IgD-negative memory B cell (primary cell): ENCODE data around the gene VAT1. TPM values are rescaled to one million over a fixed set of nuclear protein-coding genes. Genes with fewer than 3 reads are reported as not detected.
"Not testable (repeated sequence)": the region's sequence is repeated elsewhere in the genome, so short reads cannot be mapped to it uniquely, and the experiment has no call there.

Experiments
- H3K27ac Mint-ChIP-seq, 3 donors: one replicate each; pipeline ENCODE4 v1.8.0; 2020 to 2022; ENCODE audit warnings: mild to moderate bottlenecking in 3 of 3, mixed read lengths in 3 of 3, moderate library complexity in 1 of 3
- H3K27me3 Mint-ChIP-seq: one replicate; pipeline ENCODE4 v1.8.0; 2021; ENCODE audit warnings: mixed read lengths
- H3K36me3 Mint-ChIP-seq: one replicate; pipeline ENCODE4 v1.8.0; 2020; ENCODE audit warnings: mild to moderate bottlenecking, mixed read lengths
- H3K4me1 Mint-ChIP-seq, 3 donors: one replicate each; pipeline ENCODE4 v1.8.0; 2020 to 2022; ENCODE audit warnings: mixed read lengths in 3 of 3, mild to moderate bottlenecking in 1 of 3
- H3K4me3 Mint-ChIP-seq, 4 donors: one replicate each; pipeline ENCODE4 v1.8.0; 2020 to 2022; ENCODE audit warnings: mild to moderate bottlenecking in 4 of 4, mixed read lengths in 4 of 4, moderate library complexity in 3 of 4
- H3K9me3 Mint-ChIP-seq, 3 donors: one replicate each; pipeline ENCODE4 v1.8.0; 2020 to 2021; ENCODE audit warnings: mixed read lengths in 3 of 3, mild to moderate bottlenecking in 1 of 3
- polyA plus RNA-seq: library from polyadenylated mRNA; unstranded; fragments of 300-500 nt; fragmentation: Illumina TruSeq; gene quantifications from one replicate; pipeline ENCODE4 v1.2.3, GENCODE V29; 2021

Gene VAT1
- polyA plus RNA-seq, 1 donor from 2014 or later = 47.6 TPM

GRCh38 chr17:43000894-43001293, 21.3 kb downstream of the VAT1 start:
- Mint-ChIP-seq H3K4me3 (peak overlapping the region in 1 of 4 donors; percentile 41), H3K4me1 (peaks cover 6 to 18% (median 7%) of the 10 kb centered on the region in 3 donors)
- H3K36me3 Mint-ChIP-seq, H3K27ac Mint-ChIP-seq, H3K9me3 Mint-ChIP-seq, H3K27me3 Mint-ChIP-seq: not testable (repeated sequence)

GRCh38 chr17:42999003-42999525, 23.1 kb downstream of the VAT1 start:
- no peaks in the 10 kb centered on the region for H3K9me3 Mint-ChIP-seq
- peak overlapping the region; percentile 84 to 96 (median 96) for H3K4me3 Mint-ChIP-seq
- H3K27ac Mint-ChIP-seq = peak overlapping the region; percentile 89 to 99 (median 98)
- H3K36me3 Mint-ChIP-seq = no peaks in the 10 kb centered on the region
- H3K27me3 Mint-ChIP-seq = no peaks in the 10 kb centered on the region
- H3K4me1 Mint-ChIP-seq = peaks cover 6 to 19% (median 7%) of the 10 kb centered on the region in 3 donors

GRCh38 chr17:42997984-42998938, 23.9 kb downstream of the VAT1 start, which contains the start of gene RPL27:
RPL27 (plus strand) TSS chr17:42998419; CDS start chr17:42998751, 332 bp downstream.
- Mint-ChIP-seq H3K27ac (peak within 1 kb of the TSS; percentile 89 to 99 (median 98)), H3K9me3 (no peaks in the 10 kb centered on the region), H3K4me1 (peaks cover 6 to 19% (median 7%) of the 10 kb centered on the region in 3 donors), H3K4me3 (peak within 1 kb of the TSS; percentile 84 to 96 (median 96)), H3K27me3 (no peaks in the 10 kb centered on the region), H3K36me3 (no peaks in the 10 kb centered on the region)

- H3K4me1 Mint-ChIP-seq = peaks cover 6 to 19% (median 7%) of the 10 kb centered on the region in 3 donors
- no peaks in the 10 kb centered on the region for H3K36me3 Mint-ChIP-seq
- H3K4me3 Mint-ChIP-seq = peak overlapping the region; percentile 84 to 96 (median 96)
- no peaks in the 10 kb centered on the region for H3K27me3 Mint-ChIP-seq
- H3K9me3 Mint-ChIP-seq = no peaks in the 10 kb centered on the region
- peak overlapping the region; percentile 25 to 99 (median 89) for H3K27ac Mint-ChIP-seq
These were observed 24.7 kb downstream of the VAT1 start for GRCh38 chr17:42997390-42997983.

GRCh38 chr17:42993913-42994312, 28.3 kb downstream of the VAT1 start:
- H3K27me3 Mint-ChIP-seq, H3K9me3 Mint-ChIP-seq, H3K4me3 Mint-ChIP-seq, H3K27ac Mint-ChIP-seq, H3K36me3 Mint-ChIP-seq: not testable (repeated sequence)
- peaks cover 7 to 15% (median 10%) of the 10 kb centered on the region in 3 donors for H3K4me1 Mint-ChIP-seq

- Mint-ChIP-seq H3K36me3 (peaks cover 2% of the 10 kb centered on the region), H3K9me3 (no peaks in the 10 kb centered on the region), H3K4me1 (peaks cover 3 to 12% (median 6%) of the 10 kb centered on the region in 3 donors), H3K27me3 (no peaks in the 10 kb centered on the region), H3K4me3 (no peak overlapping the region), H3K27ac (no peak overlapping the region)
These were observed 29.3 kb downstream of the VAT1 start for GRCh38 chr17:42992872-42993271.

- H3K27ac Mint-ChIP-seq = no peak overlapping the region
- peaks cover 4% of the 10 kb centered on the region for H3K36me3 Mint-ChIP-seq
- no peaks in the 10 kb centered on the region for H3K9me3 Mint-ChIP-seq
- H3K4me1 Mint-ChIP-seq = peaks cover 0 to 8% (median 5%) of the 10 kb centered on the region in 3 donors
- H3K4me3 Mint-ChIP-seq = no peak overlapping the region
- H3K27me3 Mint-ChIP-seq = no peaks in the 10 kb centered on the region
These were observed 30.7 kb downstream of the VAT1 start for GRCh38 chr17:42991471-42991870.

GRCh38 chr17:42989726-42990652, 32.2 kb downstream of the VAT1 start:
- Mint-ChIP-seq H3K4me1 (peaks cover 5 to 17% (median 15%) of the 10 kb centered on the region in 3 donors), H3K4me3 (no peak overlapping the region), H3K36me3 (peaks cover 6% of the 10 kb centered on the region), H3K27me3 (no peaks in the 10 kb centered on the region), H3K27ac (no peak overlapping the region), H3K9me3 (no peaks in the 10 kb centered on the region)

GRCh38 chr17:42989141-42989540, 33.0 kb downstream of the VAT1 start:
- Mint-ChIP-seq H3K27ac (no peak overlapping the region), H3K4me1 (peaks cover 6 to 23% (median 21%) of the 10 kb centered on the region in 3 donors), H3K4me3 (no peak overlapping the region), H3K27me3 (no peaks in the 10 kb centered on the region), H3K9me3 (no peaks in the 10 kb centered on the region), H3K36me3 (peaks cover 6% of the 10 kb centered on the region)

- Mint-ChIP-seq H3K27me3 (no peaks in the 10 kb centered on the region), H3K4me3 (peak overlapping the region; percentile 73 to 90 (median 83))
These were observed 37.0 kb downstream of the VAT1 start for GRCh38 chr17:42985225-42985624.

GRCh38 chr17:42982266-42982665, 39.9 kb downstream of the VAT1 start:
- Mint-ChIP-seq H3K36me3 (peaks cover 3% of the 10 kb centered on the region), H3K27ac (peak overlapping the region in 2 of 3 donors; percentile 67 to 86), H3K9me3 (no peaks in the 10 kb centered on the region), H3K4me3 (peak overlapping the region; percentile 33 to 92 (median 76)), H3K27me3 (no peaks in the 10 kb centered on the region), H3K4me1 (peaks cover 22 to 37% (median 35%) of the 10 kb centered on the region in 3 donors)

More at GRCh38 chr17:42985225-42985624, 37.0 kb downstream of the VAT1 start:
- Mint-ChIP-seq H3K9me3 (no peaks in the 10 kb centered on the region), H3K36me3 (peaks cover 7% of the 10 kb centered on the region), H3K27ac (peak overlapping the region; percentile 39 to 90 (median 67)), H3K4me1 (peaks cover 15 to 35% (median 35%) of the 10 kb centered on the region in 3 donors)

- no peaks in the 10 kb centered on the region for H3K9me3 Mint-ChIP-seq
- peak overlapping the region; percentile 87 to 98 (median 94) for H3K4me3 Mint-ChIP-seq
- no peaks in the 10 kb centered on the region for H3K27me3 Mint-ChIP-seq
- peak overlapping the region; percentile 86 to 98 (median 93) for H3K27ac Mint-ChIP-seq
- peaks cover 3% of the 10 kb centered on the region for H3K36me3 Mint-ChIP-seq
- peaks cover 22 to 35% (median 32%) of the 10 kb centered on the region in 3 donors for H3K4me1 Mint-ChIP-seq
These were observed 41.3 kb downstream of the VAT1 start for GRCh38 chr17:42980766-42981397.

GRCh38 chr17:42980274-42980765, 41.9 kb downstream of the VAT1 start, which contains the start of gene RUNDC1:
RUNDC1 (plus strand) TSS chr17:42980565; CDS start chr17:42980577, 12 bp downstream.
- peaks cover 20 to 32% (median 28%) of the 10 kb centered on the region in 3 donors for H3K4me1 Mint-ChIP-seq
- no peaks in the 10 kb centered on the region for H3K27me3 Mint-ChIP-seq
- peaks cover 3% of the 10 kb centered on the region for H3K36me3 Mint-ChIP-seq
- H3K9me3 Mint-ChIP-seq = no peaks in the 10 kb centered on the region
- peak within 1 kb of the TSS; percentile 87 to 98 (median 94) for H3K4me3 Mint-ChIP-seq
- H3K27ac Mint-ChIP-seq = peak within 1 kb of the TSS; percentile 86 to 99 (median 98)
